HG03097 (cell line): Measurements from ENCODE around the gene C11orf91.
"Not testable (repeated sequence)": the region's sequence is repeated elsewhere in the genome, so short reads cannot be mapped to it uniquely, and the experiment has no call there.

Source experiments
- ATAC-seq: cut with Tn5 transposase; IDR thresholded peaks from one replicate; pipeline ENCODE4 v1.9.1; 2021; ENCODE audit not compliant: unreplicated experiment, low FRiP score

The C11orf91 gene

DNA sequence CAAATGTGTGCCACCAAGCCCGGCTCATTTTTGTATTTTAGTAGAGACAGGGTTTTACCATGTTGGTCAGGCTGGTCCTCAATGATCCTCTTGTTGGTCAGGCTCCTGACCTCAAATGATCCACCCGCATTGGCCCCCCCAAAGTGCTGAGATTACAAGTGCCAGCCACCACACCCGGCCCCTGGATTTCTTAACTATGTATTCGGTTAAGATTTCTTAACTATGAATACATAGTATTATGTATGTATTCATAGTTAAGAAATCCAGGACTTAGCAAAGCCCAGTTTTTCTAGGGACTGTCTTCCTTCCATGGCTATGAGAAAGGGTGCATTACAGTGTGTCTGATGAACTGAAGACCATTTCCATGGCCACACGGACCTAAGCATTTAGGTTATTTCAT is 1.7 kb downstream of the C11orf91 start:
- no peak for ATAC-seq

DNA sequence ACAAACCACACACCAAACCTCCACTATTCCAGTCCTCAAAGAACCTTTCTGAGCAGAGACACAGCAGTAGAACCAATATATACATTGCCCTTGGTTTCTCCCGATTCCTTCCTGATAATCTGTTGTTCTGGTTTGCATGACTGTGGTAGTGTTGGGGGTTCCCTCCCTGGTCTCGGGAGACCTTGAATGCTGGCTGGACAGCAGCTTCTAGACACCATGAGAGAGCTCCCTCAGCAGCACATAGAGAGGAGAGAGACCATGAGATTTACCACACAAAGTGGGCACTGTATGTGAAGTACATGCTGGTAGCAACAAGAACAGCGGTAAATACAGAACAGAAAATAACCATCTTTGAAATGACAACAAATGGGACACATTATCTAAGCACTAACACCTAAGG is 2.6 kb downstream of the C11orf91 start:
- no peak for ATAC-seq

DNA sequence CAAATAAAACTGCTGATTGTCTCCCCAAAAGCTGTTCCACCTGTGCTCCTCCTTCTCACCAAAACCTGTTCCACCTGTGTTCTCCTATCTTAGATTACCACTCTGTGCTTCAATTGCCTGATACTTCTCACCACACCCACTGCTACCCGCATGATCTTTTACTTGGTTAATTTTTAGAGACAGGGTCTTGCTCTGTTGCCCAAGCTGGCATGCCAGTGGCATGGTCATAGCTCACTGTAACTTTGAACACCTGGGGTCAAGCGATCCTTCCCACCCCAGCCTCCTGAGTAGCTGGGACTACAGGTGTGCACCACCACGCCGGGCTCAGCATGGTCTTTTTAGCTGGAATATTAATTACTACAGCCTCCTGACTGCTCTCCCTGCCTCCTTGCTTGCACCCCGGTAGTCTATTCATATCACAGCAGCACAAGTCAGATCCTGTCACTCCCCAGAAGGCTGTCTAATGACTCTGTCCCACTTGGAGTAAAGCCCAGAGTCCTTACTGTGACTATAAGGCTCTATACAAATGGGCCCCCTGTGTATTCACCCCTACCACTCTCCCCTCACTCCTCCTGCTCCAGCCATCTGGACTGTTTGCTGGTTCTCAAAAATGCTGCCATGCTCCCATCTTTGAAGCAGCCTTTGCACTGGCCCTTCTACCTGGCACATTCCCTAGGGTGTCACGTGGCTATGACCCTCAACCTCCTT is 3.5 kb downstream of the C11orf91 start:
- no peak for ATAC-seq

DNA sequence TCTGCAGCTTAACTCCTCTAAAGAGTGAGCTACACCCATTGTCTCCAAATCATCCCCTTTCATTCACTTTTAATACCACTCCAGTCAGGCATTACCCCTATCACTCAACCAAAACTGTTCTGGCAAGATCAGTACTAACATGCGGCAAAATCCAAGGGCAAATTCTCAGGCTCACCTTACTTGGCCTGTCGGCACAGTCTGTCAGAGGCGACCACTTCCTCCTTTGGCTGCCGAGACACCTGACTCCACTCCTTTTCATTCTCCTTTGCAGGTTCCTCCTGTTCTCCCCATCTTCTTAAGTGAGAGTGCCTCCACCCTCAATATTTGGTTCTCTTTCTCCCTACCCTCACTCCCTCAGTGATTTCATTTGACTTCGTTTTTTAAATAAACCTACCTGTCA is 4.2 kb downstream of the C11orf91 start:
- no peak for ATAC-seq

DNA sequence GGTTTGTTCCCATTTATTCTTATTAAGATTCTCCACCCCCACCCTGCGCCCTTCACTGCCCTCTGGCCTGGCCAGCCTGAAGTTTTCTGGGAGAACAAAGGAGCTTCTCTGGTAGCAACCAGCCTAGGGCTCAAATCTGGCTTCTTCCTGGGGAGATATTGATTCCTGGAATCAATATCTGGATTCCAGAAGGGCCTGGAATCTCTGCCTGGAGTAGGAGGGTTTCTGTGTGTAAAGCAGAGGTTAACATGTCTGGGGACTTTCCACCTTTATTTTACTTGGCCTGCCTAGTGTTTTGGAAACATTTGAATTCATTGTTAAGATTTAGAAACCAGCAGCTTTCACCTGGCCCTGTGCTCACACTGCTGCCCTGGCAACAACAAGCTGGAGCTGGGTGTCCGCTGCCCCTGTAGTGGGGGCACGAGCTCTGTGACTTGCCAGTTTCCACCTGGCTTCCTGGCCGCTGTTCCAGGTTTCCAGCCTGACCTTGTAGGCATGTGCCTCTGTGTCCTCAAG is 5.5 kb downstream of the C11orf91 start:
- ATAC-seq, result no peak

DNA sequence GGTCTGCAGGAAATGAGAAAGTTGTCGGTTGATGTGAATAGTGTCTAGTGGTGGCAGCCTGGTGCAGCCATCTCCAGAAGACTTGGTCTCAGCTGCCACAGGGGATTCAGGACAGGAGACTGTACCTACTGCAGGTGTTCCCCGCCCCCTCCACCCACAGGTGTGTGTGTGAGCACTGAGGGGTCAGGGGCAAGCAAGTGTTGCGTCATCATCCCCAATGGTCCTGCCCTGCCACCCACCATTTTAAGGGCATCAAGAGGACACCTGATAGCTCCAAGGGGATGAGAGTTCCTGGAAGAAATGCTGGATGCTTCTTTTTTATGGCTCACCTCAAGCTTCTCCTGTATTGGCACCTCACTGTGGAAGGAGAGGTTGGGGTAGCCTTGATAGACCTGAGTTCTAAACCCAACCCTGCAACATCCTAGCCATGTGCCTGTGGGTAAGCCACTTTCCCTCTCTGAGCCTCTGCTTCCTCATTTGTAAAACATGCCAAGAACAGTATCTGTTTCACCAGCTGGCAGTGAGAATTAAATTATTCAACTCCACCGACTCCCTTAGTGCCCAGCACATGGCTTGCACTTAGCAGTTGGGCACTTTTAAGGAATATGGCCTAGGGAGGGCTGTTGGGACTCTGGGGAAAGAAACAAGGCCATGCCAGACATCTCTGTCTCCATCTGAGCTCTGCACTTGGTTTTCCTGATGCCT is 6.1 kb downstream of the C11orf91 start:
- ATAC-seq, result no peak

DNA sequence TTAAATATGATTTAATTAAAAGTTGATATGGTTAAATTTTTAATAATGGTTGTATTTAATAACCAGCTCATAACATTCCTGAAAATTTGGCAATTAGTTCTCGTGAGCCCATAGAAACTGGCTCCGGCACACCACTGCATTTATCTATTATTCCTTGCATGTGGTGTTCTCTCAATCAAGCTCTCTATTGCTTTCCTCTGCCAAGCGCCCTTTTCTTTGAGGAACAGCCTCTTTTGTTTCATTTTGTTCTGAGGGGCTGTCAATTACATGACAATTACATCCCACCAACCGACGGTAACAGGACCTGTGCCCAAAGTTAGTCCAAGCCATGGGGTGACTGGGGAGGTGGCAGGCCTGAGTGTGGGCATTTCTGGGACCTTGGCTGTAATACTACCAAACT is 8.1 kb downstream of the C11orf91 start:
- no peak for ATAC-seq

DNA sequence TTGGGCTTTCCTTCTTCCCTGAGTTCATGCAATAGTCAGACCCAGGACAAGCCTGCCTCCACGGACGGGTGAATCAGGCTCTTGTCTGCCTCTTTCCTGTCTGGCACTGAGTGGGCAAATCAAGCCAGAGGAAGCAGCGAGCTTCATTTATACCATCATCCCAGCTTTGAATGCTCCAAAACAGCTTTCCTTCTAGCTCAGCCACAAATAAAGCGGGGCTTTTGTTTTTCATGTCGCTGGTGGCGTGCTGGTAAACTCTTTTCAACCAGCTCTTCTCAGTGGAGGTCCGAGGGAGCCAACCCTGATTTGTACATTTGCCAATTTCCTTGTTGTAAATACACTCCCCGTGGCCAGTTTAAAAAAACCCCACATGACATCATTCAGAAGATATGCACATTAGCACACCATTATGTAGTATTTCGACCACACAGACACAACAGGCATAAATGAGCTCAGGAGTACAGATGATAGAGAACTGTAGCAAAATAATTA is 8.6 kb downstream of the C11orf91 start:
- ATAC-seq, result no peak

DNA sequence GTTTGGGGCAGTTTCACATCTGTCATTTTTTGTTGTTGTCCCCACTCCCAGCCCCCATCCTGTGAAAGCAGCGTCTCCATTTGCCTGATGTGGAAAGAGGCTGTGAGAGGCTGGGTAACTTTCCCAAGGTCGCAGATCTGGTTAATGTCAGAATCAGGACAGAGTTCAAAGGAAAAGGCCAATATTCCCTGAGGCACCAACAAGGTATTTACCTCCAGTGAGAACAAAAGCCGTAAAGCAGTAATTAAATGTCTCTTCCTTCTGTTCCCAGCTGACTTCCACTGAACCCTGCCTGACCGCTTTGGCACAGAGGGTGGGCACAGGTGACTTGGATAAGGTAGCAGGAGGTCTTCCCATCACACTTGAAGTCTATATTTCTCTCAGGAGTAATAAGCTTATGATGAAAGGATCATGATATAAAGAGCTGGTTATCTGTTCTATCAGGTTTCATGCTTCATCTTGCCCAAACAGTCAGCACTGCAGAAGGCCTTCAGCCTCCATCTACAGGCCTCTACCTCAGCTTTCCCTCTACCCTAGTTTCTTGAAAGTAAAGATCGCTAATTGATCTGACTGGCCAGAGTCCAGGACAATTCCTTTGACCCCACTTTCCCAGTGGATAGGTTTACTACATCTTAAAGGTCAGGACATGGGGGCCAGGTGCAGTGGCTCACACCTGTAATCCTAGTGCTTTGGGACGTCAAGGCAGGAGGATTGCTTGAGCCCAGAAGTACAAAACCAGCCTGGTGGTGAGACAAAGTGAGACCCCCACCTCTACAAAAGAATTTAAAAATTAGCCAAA is 9.4 kb downstream of the C11orf91 start:
- no peak for ATAC-seq

DNA sequence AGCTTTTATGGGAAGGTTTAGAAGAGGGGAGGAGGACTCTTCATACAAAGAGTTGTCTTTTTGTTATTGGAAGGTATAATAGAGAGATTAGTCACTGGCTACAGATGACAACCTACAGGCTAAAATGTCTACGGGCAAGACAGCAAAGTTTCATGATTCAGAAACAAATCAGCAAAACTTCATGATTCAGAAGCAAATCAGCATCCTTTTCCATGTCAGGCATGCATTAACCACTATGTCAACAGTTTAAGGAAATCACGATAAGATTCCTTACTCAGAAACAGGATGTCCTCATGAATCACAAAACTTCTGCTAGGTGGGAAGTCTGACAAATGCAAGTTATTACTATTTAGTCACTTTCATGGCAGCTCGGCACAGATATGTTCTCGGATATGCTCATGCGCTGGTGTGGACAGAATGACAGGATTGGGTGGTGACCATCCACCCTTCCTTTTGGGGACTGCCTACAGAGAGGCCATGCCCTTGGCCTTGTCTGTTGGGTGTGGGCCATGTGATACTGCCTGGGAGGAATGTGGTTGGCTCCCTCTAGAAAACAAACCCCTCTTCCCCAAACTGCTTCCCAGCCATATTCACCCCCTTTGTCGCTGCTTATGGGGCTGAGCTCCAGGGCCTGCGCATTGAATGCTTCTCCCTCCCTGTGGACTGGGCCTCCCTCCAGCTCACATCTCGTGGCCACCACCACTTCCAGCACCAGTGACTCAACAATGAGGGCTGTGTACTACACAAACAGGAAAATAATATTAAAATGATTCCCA is 10.1 kb downstream of the C11orf91 start:
- no peak for ATAC-seq

DNA sequence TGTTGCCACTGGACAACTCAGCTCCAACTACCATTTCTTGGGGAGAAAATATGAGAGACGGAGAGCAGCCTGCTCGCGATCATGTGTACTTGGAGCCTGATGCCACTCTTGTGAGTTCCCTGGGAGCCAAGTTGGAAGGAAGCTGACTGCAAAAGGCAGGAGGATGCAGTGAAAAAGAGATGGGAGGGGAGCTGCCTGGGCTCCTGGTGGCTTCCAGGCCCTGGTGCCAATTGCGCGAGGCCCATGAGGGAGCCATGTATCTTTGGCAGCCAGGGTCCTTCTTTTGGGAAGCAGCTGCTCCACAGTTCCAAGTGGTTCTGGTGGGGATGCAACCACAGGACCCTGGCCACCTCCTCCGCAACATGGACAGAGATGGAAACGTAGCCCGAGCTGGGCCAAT is 11.1 kb downstream of the C11orf91 start:
- ATAC-seq, result no peak

DNA sequence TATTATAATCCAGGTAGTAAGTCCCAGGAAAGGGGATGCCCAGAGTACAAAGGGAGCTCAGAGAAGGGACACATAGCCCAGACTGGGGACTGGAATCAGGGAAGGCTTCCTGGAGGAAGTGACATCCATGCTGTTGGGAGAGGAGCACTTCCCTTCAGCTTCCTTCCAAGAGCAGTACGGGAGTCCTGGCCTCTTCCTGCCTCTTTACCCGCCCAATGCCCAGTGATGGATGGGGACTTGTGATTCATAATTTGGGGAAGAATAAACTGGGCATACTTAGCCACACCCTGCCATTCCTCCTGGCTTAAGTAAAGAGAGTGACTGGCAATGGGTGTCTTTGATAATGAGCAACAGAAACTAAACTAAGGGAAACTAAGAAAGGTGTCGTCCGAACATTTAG is 11.5 kb downstream of the C11orf91 start:
- ATAC-seq, result no peak

DNA sequence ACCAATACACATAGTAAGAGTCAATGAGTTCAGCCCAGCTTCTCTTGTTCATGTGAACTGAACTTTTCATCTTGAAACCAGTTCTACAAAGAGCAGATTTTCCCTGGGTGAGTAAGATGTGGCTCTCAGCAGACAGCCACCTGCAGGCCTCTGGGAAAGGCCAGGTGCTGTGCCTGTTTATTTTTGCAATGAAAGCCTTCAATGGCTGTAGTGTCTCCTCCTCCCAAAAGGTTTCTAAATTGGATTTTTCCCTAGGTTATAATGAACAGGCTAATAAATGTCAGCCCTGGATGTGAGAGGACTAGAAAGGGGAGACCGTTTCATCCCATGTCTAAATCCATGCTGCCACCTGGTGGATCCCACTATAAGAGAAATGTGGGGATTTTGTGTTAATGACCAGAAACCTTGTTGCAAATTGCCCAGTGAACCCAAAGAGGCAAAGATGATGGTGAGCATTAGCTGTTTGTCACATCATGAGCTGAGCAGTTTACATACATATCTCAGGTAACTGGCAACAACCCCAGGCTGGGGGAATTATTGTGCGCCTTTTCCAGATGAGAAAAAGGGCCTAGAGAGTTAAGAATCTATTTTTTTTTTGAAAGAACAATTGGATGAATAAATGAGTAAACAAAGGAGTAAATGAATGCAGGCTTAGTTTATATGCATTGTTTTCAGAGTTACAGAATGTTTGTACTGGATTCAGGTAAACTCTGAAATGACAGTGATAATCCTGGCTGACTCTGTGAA is 12.7 kb downstream of the C11orf91 start:
- no peak for ATAC-seq

DNA sequence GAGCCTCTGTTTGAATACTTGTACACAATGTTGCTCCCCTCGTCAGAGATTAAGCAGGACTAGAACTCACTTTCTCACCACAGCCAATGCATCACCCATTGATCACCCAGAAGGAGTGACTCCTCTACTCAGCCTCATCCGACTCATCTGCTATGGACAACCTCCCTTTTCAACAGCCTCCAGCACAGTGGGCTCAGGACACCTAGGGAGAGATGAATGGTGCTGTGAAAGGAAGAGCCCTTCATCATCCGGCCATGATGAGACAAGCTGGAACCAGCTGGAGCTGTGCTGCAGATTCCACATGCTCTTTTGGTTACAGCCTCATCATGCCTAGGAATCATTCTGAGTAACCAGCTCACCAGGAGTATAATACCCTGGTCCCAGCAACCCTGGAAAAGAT is 15.5 kb downstream of the C11orf91 start:
- no peak for ATAC-seq

DNA sequence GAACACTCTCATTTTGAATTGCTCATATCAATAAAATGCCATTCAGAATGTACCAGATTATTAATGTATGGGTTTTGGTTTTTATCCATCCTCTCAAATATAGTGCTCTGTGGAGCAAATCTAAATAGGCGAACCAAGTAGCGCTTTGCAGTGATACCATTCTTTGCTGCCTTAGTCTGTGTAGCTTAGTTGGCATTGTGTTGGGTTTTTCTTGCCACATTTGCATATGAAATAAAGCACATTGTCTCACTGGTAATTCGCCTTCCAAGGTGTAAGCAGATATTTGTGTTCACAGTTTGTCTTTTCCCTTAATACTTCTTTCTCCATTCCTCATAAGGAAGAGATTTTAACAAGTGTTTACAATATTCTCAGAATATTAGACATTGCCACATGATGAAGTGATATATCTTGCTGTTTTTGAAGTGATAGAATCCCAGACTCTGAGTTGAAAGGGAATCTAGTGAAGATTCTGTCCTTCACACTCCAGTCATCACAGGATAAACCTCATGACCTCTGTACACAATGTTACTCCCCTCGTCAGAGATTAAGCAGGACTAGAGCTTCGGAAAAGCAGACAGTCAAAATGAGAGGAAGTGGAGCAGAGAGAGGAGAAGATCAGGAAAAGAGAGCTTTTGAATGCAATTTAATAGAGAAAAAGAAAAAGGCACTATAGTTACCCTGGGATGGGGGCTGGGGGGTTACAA is 16.5 kb downstream of the C11orf91 start:
- no peak for ATAC-seq

DNA sequence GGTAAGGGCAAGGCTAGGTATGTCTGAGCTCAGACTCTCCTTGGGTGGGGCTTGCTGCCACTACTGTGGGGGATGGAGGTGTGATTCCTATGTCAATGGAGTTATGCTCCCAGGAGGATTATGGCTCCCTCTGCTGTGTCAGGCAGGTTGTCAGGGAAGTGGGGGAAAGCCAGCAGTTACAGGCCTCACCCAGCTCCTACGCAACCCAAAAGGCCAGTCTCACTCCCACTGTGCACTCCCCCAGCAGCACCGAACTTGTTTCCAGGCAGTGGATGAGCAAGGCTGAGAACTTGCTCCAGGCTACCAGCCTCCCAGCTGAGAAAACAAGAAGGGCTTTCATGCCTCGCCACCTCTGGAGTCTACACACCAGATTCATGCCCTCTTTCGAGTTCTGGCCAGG is 18.2 kb downstream of the C11orf91 start:
- no peak for ATAC-seq

DNA sequence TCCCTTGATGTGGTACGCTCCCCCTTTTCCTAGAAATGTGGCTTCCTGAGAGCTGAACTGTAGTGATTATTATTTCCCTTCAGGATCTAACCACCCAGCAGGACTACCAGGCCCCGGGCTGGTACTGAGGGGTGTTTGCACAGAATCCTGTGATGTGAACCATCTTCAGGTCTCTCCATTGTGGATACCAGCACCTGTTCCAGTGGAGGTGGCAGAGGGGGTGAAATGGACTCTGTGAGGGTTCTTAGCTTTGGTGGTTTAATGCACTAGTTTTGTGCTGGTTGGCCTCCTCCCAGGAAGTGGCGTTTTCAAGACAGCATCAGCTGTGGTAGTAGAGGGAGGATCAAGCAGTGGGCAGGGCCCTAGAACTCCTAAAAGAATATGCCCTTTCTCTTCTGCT is 18.6 kb downstream of the C11orf91 start:
- no peak for ATAC-seq

DNA sequence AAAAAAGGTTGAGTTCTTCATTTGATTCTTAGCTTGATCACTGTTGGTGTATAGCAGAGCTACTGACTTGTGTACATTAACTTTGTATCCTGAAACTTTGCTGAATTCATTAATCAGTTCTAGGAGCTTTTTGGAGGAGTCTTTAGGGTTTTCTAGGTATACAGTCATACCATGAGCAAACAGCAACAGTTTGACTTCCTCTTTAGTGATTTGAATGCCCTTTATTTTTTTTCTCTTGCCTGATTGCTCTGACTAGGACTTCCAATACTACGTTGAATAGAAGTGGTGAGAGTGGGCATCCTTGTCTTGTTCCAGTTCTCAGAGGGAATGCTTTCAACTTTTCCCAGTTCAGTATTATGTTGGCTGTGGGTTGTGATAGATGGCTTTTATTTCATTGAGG is 22.0 kb downstream of the C11orf91 start:
- not testable (repeated sequence) for ATAC-seq
